ENCODE measurements around the gene NUDT2.
A peak's percentile ranks its signal among the peaks of the same experiment; 100 is the strongest.
"Not testable (repeated sequence)": the region's sequence is repeated elsewhere in the genome, so short reads cannot be mapped to it uniquely, and the experiment has no call there.

The NUDT2 gene

DNA sequence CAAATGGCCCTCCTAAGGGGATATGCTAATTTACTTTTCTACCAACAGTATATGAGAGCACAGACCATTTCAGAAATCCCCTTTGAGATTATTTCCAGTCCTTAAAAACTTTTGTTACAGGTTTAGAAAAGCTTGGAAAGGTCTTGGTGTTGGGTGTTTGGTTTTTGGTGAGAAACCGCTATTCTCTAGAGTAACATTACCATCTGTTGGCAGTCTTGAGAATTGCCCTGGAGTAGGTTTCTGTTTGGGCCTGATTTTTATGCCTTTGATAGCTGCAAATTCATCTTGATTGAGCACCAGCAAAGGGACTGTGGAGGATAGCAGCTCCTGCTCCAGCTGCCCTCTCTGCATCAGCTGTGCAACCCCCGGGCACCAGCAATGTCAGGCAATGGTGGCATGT, 8.0 kb downstream of the NUDT2 start:
- H3K27ac ChIP-seq (ENCODE audit: low read length), result no peak overlapping the region
- H3K36me3 ChIP-seq (ENCODE audit: control insufficient read depth in 1 of 2, insufficient read depth in 2 of 2, low read length in 2 of 2), result peaks cover 11 to 15% of the 10 kb centered on the region in 2 donors
- H3K4me1 ChIP-seq (ENCODE audit: control insufficient read depth in 1 of 2, insufficient read depth in 2 of 2, low read length in 2 of 2), result peaks cover 0 to 31% of the 10 kb centered on the region in 2 donors
- H3K27me3 ChIP-seq (ENCODE audit: low read depth, low read length), result no peaks in the 10 kb centered on the region
- no peak overlapping the region for H3K4me3 ChIP-seq (ENCODE audit: low read depth in 1 of 2, low read length in 2 of 2)
- H3K9me3 ChIP-seq (ENCODE audit: control insufficient read depth in 1 of 2, low read length in 2 of 2), result no peaks in the 10 kb centered on the region

DNA sequence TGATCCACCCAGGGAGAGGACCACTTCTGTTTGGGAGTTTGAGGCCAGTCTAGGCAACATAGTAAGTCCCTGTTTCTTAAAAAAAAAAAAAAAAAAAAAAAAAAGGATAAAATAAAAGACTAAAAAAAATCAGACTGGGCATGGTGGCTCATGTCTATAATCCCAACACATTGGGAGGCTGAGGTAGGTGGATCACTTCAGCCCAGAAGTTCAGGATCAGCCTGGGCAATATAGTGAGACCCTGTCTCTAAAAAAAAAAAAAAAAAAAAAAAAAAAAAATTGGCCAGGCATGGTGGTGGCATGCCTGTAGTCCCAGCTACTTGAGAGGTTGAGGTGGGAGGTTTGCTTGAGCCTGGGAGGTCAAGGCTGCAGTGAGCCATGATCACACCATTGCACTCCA, 8.7 kb downstream of the NUDT2 start:
- Histone ChIP-seq H3K4me1 (ENCODE audit: control insufficient read depth in 1 of 2, insufficient read depth in 2 of 2, low read length in 2 of 2) (peaks cover 0 to 37% of the 10 kb centered on the region in 2 donors), H3K36me3 (ENCODE audit: control insufficient read depth in 1 of 2, insufficient read depth in 2 of 2, low read length in 2 of 2) (peaks cover 11 to 17% of the 10 kb centered on the region in 2 donors)
- H3K27me3 ChIP-seq (ENCODE audit: low read depth, low read length); H3K9me3 ChIP-seq (ENCODE audit: control insufficient read depth in 1 of 2, low read length in 2 of 2); H3K4me3 ChIP-seq (ENCODE audit: low read depth in 1 of 2, low read length in 2 of 2); H3K27ac ChIP-seq (ENCODE audit: low read length): not testable (repeated sequence)

DNA sequence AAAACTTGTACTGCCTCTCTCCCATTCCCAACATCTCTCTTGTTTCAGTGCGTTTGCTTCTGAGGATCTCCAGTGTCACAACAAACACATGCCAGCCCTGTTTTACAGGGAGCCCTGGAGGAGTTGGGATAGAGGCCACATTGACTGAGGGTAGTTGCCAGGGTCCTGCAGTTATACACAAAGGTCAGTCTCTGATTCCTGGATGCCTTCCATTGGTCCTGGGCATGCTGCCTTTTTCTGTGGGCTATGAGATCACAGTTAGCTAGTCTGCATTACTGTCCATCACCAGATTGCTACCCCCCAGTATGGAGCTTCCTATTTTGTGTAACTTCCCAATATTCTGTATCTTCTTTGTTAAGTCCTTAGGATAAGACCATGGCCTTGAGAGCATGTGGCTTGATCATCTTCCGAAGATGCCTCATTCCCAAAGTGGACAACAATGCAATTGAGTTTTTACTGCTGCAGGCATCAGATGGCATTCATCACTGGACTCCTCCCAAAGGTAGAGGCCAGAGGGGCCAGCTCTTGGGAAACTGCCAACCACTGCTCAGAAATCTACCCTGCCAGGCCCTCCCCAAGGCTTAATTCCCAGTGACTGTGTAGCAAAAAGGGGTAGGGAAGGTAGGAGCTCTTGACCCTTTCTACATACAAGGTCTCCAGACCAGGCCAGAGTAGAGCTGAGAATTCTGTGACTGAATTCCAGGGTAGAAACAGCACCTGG, 9.5 kb downstream of the NUDT2 start:
- no peak overlapping the region for H3K4me3 ChIP-seq (ENCODE audit: low read depth in 1 of 2, low read length in 2 of 2)
- peaks cover 0 to 38% of the 10 kb centered on the region in 2 donors for H3K4me1 ChIP-seq (ENCODE audit: control insufficient read depth in 1 of 2, insufficient read depth in 2 of 2, low read length in 2 of 2)
- no peak overlapping the region for H3K27ac ChIP-seq (ENCODE audit: low read length)
- H3K27me3 ChIP-seq (ENCODE audit: low read depth, low read length), result no peaks in the 10 kb centered on the region
- no peaks in the 10 kb centered on the region for H3K9me3 ChIP-seq (ENCODE audit: control insufficient read depth in 1 of 2, low read length in 2 of 2)
- H3K36me3 ChIP-seq (ENCODE audit: control insufficient read depth in 1 of 2, insufficient read depth in 2 of 2, low read length in 2 of 2), result peaks cover 11 to 23% of the 10 kb centered on the region in 2 donors

DNA sequence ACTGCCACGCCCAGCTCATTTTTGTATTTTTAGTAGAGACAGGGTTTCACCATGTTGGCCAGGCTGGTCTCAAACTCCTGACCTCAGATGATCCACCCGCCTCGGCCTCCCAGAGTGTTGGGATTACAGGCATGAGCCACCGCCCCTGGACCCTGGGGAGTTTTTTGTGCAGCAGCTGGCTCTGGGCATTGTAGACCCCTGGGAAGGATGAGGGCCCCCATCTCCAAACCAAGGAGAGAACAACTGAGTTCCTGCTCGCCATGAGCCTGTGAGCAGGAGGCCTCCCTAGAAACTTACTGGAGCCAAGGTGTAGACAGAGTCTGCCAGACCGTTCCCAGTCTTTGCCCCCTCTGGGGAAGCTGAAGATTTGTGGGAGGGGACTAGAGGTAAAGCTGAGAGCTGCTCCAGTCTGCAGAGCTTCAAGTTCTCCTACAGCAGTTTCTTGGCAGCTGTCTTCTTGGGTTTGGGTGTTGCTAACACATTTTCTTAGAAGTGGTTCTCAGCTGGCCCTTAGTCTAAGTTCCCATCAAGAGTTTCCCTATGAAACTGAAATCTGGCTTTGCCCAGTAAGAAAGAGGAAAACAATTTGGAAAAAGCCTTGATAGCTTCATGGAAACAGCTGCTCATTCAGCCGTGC, 12.4 kb downstream of the NUDT2 start:
- peaks cover 4 to 53% of the 10 kb centered on the region in 2 donors for H3K4me1 ChIP-seq (ENCODE audit: control insufficient read depth in 1 of 2, insufficient read depth in 2 of 2, low read length in 2 of 2)
- no peak overlapping the region for H3K4me3 ChIP-seq (ENCODE audit: low read depth in 1 of 2, low read length in 2 of 2)
- no peak overlapping the region for H3K27ac ChIP-seq (ENCODE audit: low read length)
- peaks cover 11 to 24% of the 10 kb centered on the region in 2 donors for H3K36me3 ChIP-seq (ENCODE audit: control insufficient read depth in 1 of 2, insufficient read depth in 2 of 2, low read length in 2 of 2)
- no peaks in the 10 kb centered on the region for H3K9me3 ChIP-seq (ENCODE audit: control insufficient read depth in 1 of 2, low read length in 2 of 2)
- H3K27me3 ChIP-seq (ENCODE audit: low read depth, low read length), result no peaks in the 10 kb centered on the region

DNA sequence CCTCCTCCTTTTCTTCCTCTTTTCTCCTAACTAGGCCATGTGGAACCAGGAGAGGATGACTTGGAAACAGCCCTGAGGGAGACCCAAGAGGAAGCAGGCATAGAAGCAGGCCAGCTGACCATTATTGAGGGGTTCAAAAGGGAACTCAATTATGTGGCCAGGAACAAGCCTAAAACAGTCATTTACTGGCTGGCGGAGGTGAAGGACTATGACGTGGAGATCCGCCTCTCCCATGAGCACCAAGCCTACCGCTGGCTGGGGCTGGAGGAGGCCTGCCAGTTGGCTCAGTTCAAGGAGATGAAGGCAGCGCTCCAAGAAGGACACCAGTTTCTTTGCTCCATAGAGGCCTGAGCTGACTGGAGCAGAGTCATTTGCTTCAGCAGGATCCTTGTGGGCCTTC, 13.7 kb downstream of the NUDT2 start:
- Histone ChIP-seq H3K9me3 (ENCODE audit: control insufficient read depth in 1 of 2, low read length in 2 of 2) (no peaks in the 10 kb centered on the region), H3K36me3 (ENCODE audit: control insufficient read depth in 1 of 2, insufficient read depth in 2 of 2, low read length in 2 of 2) (peaks cover 11 to 24% of the 10 kb centered on the region in 2 donors), H3K4me1 (ENCODE audit: control insufficient read depth in 1 of 2, insufficient read depth in 2 of 2, low read length in 2 of 2) (peaks cover 4 to 62% of the 10 kb centered on the region in 2 donors), H3K4me3 (ENCODE audit: low read depth in 1 of 2, low read length in 2 of 2) (no peak overlapping the region), H3K27me3 (ENCODE audit: low read depth, low read length) (no peaks in the 10 kb centered on the region), H3K27ac (ENCODE audit: low read length) (peak overlapping the region; percentile 16)

DNA sequence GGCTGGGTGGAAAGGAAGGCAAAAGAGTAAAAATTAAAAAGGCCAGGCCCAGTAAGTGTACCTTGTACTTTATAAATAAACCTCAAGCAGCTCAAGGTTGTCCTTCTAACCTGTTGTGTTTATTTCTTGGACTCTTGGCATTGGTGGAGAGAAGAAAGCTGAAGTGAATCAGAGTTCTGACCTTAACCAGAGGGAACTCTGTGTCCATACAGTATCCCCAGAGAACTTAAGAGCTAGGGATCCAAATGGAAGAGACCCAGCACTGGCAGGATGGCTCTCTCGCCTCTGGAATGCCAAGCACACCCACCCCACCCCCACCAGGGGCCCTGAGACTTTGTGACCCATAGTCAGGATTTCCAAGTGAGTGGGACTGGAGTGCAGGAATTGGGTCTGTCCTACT, 14.2 kb downstream of the NUDT2 start:
- Histone ChIP-seq H3K4me3 (ENCODE audit: low read depth in 1 of 2, low read length in 2 of 2) (no peak overlapping the region), H3K4me1 (ENCODE audit: control insufficient read depth in 1 of 2, insufficient read depth in 2 of 2, low read length in 2 of 2) (peaks cover 4 to 61% of the 10 kb centered on the region in 2 donors), H3K9me3 (ENCODE audit: control insufficient read depth in 1 of 2, low read length in 2 of 2) (no peaks in the 10 kb centered on the region), H3K27ac (ENCODE audit: low read length) (peak overlapping the region; percentile 16), H3K27me3 (ENCODE audit: low read depth, low read length) (no peaks in the 10 kb centered on the region), H3K36me3 (ENCODE audit: control insufficient read depth in 1 of 2, insufficient read depth in 2 of 2, low read length in 2 of 2) (peaks cover 10 to 24% of the 10 kb centered on the region in 2 donors)

DNA sequence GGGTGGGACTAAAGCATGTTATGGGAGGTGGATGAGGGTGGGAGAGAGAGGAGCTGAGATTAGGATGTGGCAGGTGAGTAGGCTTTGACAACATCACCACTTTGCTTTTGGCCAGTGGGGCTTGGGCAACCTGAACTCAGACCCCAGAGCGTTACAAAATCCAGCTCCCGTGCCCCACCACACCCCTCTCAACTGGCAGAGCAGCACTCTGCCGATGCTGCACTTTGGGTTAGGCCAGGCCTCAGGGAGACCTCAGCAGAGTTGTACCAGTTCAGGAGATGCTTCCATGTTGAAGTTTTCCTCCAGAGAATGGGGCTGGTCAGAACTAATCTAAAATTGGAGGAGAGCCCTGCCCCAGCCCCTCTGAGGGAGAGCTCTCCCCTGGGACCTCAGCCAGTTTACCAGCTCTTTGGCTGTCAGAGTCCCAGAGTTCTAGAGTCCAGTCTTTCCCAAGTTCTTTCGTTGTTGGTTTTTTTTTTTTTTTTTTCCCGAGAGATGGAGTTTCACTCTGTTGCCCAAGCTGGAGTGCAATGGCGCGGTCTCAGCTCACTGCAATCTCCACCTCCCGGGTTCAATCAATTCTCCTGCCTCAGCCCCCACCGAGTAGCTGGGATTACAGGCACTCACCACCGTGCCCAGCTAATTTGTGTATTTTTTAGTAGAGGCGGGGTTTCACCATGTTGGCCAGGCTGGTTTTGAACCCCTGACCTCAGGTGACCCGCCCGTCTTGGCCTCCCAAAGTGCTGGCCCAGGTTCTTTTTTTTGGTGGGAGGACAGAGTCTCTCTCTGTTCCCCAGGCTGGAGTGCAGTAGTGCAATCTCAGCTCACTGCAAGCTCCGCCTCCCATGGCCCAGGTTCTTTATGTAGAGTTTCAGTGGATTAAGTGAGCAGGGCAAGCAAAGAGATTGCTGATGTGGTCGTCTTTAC, 17.8 kb downstream of the NUDT2 start:
- Histone ChIP-seq H3K4me3 (ENCODE audit: low read depth in 1 of 2, low read length in 2 of 2) (no peak overlapping the region), H3K36me3 (ENCODE audit: control insufficient read depth in 1 of 2, insufficient read depth in 2 of 2, low read length in 2 of 2) (peaks cover 0 to 9% of the 10 kb centered on the region in 2 donors), H3K27ac (ENCODE audit: low read length) (no peak overlapping the region), H3K27me3 (ENCODE audit: low read depth, low read length) (no peaks in the 10 kb centered on the region), H3K4me1 (ENCODE audit: control insufficient read depth in 1 of 2, insufficient read depth in 2 of 2, low read length in 2 of 2) (peaks cover 4 to 49% of the 10 kb centered on the region in 2 donors), H3K9me3 (ENCODE audit: control insufficient read depth in 1 of 2, low read length in 2 of 2) (no peaks in the 10 kb centered on the region)

DNA sequence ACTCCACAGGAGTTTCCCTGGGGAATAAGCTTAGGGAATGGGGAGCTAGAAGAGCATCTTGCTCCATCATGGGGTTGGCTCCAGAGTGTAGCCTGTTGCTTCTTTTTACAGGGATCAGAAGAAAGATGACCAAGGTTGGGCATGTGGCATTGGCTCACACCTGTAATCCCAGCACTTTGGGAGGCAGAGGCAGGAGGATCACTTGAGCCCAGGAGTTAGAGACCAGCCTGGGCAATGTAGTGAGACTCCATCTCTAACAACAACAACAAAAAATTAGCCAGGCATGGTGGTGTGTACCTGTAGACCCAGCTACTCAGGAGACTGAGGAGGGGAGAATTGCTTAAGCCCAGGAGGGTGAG, 18.4 kb downstream of the NUDT2 start:
- no peak overlapping the region for H3K27ac ChIP-seq (ENCODE audit: low read length)
- no peak overlapping the region for H3K4me3 ChIP-seq (ENCODE audit: low read depth in 1 of 2, low read length in 2 of 2)

DNA sequence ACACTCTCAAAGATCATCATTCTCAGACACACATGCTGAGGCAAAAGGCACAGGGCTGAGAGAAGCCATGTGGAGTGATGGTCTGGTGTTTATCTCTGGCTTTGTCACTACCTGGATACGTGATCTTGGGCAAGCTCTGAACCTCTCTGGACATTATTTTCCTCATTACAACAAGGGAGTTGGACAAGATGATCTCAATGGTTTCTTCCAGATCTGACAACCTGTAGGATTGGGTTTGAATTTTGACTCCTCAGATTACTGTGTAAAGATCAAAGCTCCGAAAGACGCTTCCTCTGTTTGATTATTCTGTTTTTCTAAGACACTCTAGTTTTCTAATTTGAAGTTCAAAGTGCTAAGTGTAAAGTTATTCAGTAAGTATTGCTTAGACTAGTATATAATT, 20.0 kb downstream of the NUDT2 start:
- Histone ChIP-seq H3K4me3 (ENCODE audit: low read depth in 1 of 2, low read length in 2 of 2) (no peak overlapping the region), H3K27ac (ENCODE audit: low read length) (no peak overlapping the region), H3K9me3 (ENCODE audit: control insufficient read depth in 1 of 2, low read length in 2 of 2) (no peaks in the 10 kb centered on the region), H3K36me3 (ENCODE audit: control insufficient read depth in 1 of 2, insufficient read depth in 2 of 2, low read length in 2 of 2) (no peaks in the 10 kb centered on the region), H3K4me1 (ENCODE audit: control insufficient read depth in 1 of 2, insufficient read depth in 2 of 2, low read length in 2 of 2) (peaks cover 4 to 28% of the 10 kb centered on the region in 2 donors), H3K27me3 (ENCODE audit: low read depth, low read length) (no peaks in the 10 kb centered on the region)

More for the DNA sequence above, 18.4 kb downstream of the NUDT2 start:
- no peaks in the 10 kb centered on the region for H3K27me3 ChIP-seq (ENCODE audit: low read depth, low read length)
- H3K4me1 ChIP-seq (ENCODE audit: control insufficient read depth in 1 of 2, insufficient read depth in 2 of 2, low read length in 2 of 2), result peaks cover 4 to 43% of the 10 kb centered on the region in 2 donors
- no peaks in the 10 kb centered on the region for H3K9me3 ChIP-seq (ENCODE audit: control insufficient read depth in 1 of 2, low read length in 2 of 2)
- H3K36me3 ChIP-seq (ENCODE audit: control insufficient read depth in 1 of 2, insufficient read depth in 2 of 2, low read length in 2 of 2), result peaks cover 0 to 9% of the 10 kb centered on the region in 2 donors

DNA sequence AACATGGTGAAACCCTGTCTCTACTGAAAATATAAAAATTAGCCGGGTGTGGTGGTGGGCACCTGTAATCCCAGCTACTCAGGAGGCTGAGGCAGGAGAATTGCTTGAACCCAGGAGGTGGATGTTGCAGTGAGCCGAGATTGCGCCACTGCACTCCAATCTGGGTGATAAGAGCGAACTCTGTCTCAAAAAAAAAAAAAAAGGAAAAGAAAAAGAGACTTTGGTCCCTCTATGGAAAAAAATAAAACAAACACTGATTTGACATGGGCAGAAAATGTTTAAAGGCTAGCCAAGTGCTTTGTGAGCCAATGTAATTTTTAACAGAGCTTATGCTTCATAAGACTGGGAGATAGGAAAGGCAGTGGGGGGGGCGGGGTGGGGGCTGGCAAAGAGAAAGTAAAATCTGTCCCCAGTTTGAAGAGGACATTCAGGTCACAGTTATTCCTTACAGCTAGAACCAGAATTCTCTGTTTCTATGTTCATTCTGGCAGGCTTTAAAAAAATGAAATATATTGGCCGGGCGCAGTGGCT, 22.8 kb downstream of the NUDT2 start:
- H3K4me3 ChIP-seq (ENCODE audit: low read depth in 1 of 2, low read length in 2 of 2); H3K27ac ChIP-seq (ENCODE audit: low read length); H3K4me1 ChIP-seq (ENCODE audit: control insufficient read depth in 1 of 2, insufficient read depth in 2 of 2, low read length in 2 of 2); H3K9me3 ChIP-seq (ENCODE audit: control insufficient read depth in 1 of 2, low read length in 2 of 2); H3K36me3 ChIP-seq (ENCODE audit: control insufficient read depth in 1 of 2, insufficient read depth in 2 of 2, low read length in 2 of 2); H3K27me3 ChIP-seq (ENCODE audit: low read depth, low read length): not testable (repeated sequence)

DNA sequence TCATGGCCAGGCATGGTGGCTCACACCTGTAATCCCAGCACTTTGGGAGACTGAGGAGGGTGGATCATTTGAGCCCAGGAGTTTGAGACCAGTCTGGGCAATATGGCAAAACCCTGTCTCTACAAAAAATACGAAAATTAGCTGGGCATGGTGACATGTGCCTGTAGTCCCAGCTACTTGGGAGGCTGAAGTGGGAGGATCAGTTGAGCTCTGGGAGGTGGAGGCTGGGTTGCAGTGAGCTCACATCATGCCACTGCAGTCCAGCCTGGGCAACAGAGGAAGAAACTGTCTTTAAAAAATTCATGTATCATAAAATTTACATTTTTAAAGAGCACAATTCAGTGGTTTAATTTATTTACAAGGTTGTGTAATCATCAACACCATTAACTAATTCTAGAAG, 23.6 kb downstream of the NUDT2 start:
- not testable (repeated sequence) for H3K4me3 ChIP-seq (ENCODE audit: low read depth in 1 of 2, low read length in 2 of 2); H3K36me3 ChIP-seq (ENCODE audit: control insufficient read depth in 1 of 2, insufficient read depth in 2 of 2, low read length in 2 of 2); H3K27me3 ChIP-seq (ENCODE audit: low read depth, low read length); H3K27ac ChIP-seq (ENCODE audit: low read length); H3K4me1 ChIP-seq (ENCODE audit: control insufficient read depth in 1 of 2, insufficient read depth in 2 of 2, low read length in 2 of 2); H3K9me3 ChIP-seq (ENCODE audit: control insufficient read depth in 1 of 2, low read length in 2 of 2)

Measured in muscle layer of duodenum (tissue), 2 donors.